NCI-H69 (cell line): ENCODE data around the gene MCF2L2.
A peak's percentile ranks its signal among the peaks of the same experiment; 100 is the strongest.
"Not testable (repeated sequence)": the region's sequence is repeated elsewhere in the genome, so short reads cannot be mapped to it uniquely, and the experiment has no call there.

ENCODE experiments used
- DNase-seq: peaks from one replicate; lab custom pipeline; 2025; lab: John Stamatoyannopoulos, UW

Gene MCF2L2

DNA sequence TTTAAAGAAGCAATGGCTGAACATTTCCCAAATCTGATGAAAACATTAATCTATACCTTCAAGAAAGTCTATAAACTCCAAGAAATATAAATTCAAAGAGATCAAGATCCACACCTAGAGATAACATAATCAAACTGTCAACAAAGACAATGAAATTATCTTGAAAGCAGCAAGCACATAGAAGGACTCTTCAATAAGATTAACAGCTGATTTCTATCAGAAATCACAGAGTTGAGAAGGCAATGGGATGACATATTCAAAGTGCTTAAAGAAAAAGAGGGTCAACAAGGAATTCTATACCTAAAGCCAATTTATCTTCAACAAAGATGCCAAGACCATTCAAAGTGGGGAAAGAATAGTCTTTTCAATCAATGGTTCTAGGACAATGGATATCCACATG, 224.7 kb downstream of the MCF2L2 start:
- no peak for DNase-seq

DNA sequence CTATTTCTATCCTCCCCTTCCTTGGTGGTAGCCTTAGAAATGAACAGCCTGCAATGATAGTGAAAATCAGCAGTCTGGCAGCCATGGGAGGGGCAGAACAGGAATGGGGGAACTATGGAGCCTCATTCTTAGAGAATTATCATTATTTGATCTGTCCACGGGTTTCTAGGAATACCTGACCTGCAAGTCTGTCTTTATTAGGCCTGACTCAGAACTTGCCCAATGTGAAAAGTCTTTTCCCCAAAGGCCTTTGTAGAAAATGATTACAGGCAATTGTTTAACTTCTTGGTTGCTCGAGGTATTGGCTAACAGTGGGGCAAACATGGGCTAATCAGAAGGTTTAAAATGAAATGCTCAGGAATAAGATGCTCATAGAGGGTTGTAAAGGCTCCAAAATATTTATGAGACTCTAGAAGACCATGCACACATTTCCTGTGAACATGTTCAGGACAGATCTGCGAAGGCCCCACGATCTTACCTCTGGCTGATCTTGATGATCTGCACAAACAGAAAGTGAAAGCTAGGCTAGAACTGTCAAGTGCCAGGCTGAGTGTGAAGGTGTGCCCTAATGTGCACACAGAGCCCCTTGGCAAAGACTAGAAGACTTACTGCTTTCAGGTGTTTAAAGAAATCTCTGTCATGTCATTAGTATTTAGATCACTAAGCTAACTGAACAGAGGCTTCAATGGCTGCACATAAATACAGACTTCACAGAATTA, 226.3 kb downstream of the MCF2L2 start:
- DNase-seq: no peak

GRCh38 chr3:183198939-183199338, 229.5 kb downstream of the MCF2L2 start:
- no peak for DNase-seq

DNA sequence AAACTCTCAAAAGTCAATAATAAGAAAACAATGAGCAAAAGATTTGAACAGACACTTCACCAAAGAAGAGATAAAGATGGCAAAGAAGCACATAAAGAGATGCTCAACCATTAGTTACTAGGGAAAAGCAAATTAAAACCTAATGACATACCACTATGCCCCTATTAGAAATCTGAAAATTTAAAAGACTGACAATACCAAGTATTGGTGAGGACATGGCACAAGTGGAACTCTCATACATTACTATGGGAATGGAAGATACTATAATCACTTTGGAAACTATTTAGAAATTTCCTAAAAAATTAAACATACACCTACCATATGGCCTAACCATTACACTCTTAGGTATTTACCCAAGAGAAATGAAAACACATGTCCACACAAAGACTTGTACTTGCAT, 230.7 kb downstream of the MCF2L2 start:
- DNase-seq: no peak

GRCh38 chr3:183195266-183195665, 233.2 kb downstream of the MCF2L2 start:
- DNase-seq: no peak

DNA sequence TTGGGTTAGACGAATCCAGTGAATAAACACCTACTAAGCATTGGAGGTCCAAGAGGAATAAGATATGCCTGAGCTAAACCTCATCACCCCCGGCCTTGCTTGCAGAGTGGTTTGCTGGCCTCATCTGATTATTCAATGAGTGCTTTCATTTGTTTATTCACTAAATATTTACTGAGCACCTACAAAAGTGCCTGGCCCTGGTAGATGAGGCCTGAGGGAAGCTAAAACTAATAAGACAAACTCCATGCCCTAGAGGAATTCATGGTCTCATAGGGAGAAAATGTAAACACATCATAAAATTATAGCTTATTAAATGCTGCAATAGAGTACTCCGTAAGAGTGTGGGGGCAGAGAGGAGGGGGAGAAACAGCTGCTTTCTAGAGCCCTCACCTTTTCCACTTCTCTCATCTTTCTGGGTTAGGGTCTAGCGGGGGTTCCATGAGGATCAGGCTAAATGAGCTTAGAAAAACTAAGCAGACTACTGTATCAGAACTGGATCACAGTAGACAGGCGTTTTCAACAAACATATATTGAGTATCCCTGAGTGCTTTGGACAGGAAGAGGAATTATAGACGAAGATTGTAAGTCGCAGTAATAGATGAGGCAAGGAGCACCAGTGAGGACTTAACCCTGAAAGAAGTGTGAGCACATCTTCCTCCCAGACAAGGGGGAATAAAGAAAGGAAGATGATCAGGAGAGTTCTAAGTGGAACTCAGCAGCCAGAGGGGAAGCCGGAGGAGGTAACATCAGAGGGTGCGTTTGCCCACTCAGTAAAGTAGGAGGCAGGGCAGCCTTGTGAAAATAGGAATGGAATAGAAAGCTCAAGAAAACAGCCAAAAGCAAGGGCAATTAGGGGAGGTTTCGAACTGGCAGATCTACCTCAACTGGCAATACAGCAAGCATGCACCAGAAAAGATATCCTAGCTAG, 234.4 kb downstream of the MCF2L2 start:
- DNase-seq: peak; percentile 99

DNA sequence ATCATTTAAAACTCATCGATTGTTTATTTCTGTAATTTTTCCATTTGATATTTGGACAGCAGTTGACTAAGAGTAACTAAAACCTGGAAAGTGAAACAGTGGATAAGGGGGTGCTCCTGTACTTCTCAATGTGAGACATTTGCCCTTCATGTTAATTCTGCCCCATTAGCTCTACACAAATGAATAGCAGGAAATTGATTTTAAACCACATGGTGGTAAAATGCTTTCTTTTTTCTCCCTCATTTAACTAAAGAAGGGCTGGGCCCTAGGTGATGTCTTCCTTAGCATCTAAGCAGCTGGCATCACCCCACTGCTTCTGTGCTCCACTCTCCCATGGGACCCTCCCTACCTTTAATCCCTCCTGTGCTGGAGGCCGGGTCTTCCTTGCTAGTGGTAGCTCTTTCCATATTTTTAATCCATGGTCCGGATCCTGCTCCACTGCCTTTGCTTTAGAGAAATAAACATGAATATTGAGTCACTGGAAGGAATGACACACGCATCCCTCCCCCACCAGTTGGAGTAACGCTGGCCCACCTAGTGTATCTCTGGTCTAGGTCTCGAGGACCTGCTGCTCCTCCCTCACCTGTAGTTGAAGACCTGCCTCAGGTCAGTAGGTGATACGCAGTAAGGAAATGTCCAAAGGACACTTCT, 235.6 kb downstream of the MCF2L2 start:
- DNase-seq: peak; percentile 98

DNA sequence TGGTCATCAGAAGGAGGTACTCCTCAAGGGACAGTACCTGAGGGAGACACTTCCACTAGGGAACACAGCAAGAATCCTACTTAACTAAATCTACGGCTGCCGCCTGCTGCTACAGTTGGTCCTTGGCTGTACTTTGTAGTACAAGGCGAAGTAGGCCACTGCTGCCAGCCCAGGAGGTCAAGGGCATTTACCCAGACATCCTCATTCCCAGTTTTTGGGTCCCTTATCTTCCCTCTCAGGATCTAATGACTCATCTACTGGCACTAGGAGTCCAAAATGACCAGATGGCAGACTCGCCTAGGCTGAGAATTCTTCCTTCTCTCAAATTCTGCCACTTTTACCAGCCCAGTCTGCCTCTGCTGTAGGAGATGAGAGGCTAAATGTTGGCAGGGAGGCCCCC, 238.8 kb downstream of the MCF2L2 start:
- peak; percentile 29 for DNase-seq

GRCh38 chr3:183188895-183189462, 239.4 kb downstream of the MCF2L2 start:
- DNase-seq: peak; percentile 57

DNA sequence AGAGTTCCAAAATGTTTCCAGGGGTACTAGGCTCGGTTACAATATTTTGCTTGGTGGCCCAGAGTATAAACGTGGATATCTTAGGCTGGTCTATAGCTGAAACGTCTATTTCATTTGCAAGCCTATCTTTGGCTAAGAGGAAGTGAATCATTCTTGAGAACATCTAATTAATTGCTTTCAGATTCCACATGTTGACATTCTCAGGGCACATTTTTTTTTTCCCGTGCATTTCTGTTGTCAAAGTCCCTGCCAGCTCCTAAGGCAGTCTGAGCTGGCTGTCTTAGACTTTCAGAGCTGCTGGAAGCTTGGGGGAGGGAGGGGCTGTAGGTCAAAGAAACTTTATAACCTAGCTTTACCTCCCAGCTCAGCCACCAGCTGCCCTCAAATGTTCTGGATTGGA, 242.7 kb downstream of the MCF2L2 start:
- peak; percentile 47 for DNase-seq

GRCh38 chr3:183182732-183183610, 245.4 kb downstream of the MCF2L2 start:
- DNase-seq: no peak

- DNase-seq: peak; percentile 64
These were observed 246.3 kb downstream of the MCF2L2 start for GRCh38 chr3:183182073-183182472.

GRCh38 chr3:183181606-183182005, 246.8 kb downstream of the MCF2L2 start:
- peak; percentile 77 for DNase-seq

DNA sequence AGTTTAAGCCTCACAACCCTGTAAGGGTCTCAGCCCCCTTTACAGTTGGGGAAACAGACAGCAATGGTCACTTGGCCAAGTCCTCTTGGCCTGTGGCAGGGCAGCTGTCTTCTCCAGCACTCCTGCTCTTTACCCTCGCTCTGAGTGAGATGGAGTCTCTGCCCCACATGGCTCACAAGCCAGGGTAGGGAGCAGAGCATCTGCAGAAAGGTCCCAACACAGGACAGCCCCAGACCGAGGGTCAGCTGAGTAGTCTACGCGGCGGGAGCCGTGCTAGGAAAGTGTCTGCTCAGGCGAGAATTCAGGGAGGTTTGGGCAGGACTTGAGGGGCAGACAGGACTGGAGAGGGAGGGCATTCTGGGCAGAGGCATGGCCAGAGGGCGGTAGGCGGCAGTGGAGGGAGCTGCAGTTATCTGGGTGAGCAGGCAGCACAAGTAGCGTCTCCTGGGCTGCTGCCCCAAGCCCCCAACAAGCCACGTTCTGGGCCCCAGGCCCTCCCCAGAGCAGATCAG, 247.6 kb downstream of the MCF2L2 start:
- no peak for DNase-seq

GRCh38 chr3:183180110-183180783, 248.2 kb downstream of the MCF2L2 start:
- DNase-seq: peak; percentile 56

DNA sequence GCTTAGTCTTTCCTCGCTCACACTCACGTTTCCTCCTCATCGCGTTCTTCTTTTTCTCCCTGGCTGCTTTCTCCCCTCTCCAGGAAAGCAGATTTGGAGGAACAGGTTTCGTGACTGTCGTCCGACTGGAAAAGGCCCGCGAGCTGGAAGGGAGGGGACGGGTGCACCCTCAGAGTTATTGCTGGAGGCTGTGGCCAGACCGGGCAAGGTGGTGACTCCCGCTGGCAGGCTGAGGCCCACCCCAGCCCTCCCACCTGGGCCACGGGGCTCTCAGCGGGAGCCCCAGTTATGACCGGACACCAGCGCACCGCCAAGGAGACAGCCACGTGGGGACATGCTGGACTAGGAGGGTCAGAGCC, 248.9 kb downstream of the MCF2L2 start:
- not testable (repeated sequence) for DNase-seq

DNA sequence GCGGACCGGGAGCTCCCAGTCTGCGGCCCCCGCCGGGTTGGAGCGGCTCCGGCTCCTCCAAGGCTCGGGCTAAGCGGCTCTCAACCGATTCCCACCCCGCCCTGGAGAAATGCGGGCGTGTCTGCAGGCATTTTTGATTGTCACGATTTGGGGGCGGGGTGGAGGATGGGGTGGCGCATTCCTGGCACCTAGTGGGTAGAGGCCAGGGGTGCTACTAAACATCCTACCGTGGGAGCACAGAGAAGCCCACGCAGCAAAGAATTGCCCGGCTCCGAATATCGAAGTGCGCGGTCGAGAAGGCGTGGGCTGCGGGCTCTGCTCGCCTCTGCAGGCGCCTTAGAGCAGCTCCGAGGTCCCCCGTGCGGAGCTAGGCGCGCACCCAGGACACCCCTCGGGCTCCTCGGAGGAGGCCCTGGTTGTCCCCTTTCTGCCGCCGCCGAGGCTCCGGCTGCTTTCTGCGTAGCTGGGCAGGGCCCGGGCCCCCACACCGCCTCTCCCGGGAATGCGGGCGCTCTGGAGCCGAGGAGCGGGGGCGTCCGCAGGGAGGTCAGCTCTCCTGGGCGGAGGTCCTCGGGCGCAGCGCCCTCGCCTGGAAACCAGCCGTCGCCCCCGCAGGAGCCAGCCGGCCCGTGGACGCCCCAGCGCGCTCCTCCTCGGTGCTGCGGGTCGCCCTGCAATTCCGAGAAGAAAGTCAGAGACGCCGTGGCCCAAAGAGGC, 249.4 kb downstream of the MCF2L2 start:
- DNase-seq: peak; percentile 78

DNA sequence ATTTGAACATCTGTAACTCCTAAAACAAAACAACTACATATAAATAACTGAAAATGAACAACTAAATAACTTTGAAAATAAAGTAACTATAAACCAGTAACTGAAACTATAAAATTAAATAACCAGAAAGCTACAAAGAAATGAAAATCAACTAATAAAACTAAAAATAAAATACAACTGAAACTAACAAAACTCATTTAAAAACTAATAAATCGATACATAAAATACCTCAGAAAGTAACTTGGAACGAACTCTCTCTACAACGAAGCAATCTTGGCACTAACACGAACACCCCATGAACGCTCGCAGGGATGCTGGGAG, 249.9 kb downstream of the MCF2L2 start:
- DNase-seq: no peak

GRCh38 chr3:183172051-183172639, 256.3 kb downstream of the MCF2L2 start:
- DNase-seq: peak; percentile 12

DNA sequence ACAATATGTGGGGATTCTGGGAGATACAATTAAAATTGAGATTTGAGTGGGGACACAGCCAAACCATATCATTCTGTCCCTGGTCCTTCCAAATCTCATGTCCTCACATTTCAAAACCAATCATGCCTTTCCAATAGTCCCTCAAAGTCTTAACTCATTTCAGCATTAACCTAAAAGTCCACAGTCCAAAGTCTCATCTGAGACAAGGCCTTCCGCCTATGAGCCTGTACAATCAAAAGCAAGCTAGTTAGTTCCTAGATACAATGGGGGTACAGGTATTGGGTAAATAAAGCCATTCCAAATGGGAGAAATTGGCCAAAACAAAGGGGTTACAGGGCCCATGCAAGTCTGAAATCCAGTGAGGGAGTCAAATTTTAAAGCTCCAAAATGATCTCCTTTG, 260.4 kb downstream of the MCF2L2 start:
- not testable (repeated sequence) for DNase-seq
